NT2/D1 (cell line): ENCODE results near the gene COL20A1.
"Not testable (repeated sequence)": the region's sequence is repeated elsewhere in the genome, so short reads cannot be mapped to it uniquely, and the experiment has no call there.

Experiments
- DNase-seq: peaks from one replicate; pipeline ENCODE4 v3.0.0-alpha.2; 2011; ENCODE audit warnings: low read depth, low spot score
- H3K27me3 ChIP-seq: 2 replicates; pipeline ENCODE4 v1.6.0; 2011; ENCODE audit warnings: mild to moderate bottlenecking; ENCODE audit not compliant: insufficient read length, insufficient read depth
- H3K36me3 ChIP-seq: 2 replicates; pipeline ENCODE4 v1.6.1; 2011; ENCODE audit warnings: mild to moderate bottlenecking, low read length, mixed read lengths; ENCODE audit not compliant: insufficient read depth, insufficient read length
- H3K4me1 ChIP-seq: 2 replicates; pipeline ENCODE4 v1.5.1; 2011; ENCODE audit not compliant: insufficient read depth, insufficient read length
- H3K4me3 ChIP-seq: 2 replicates; pipeline ENCODE4 v1.5.1; 2011; ENCODE audit warnings: low read depth; ENCODE audit not compliant: insufficient read length
- H3K9ac ChIP-seq: 2 replicates; pipeline ENCODE4 v1.6.0; 2011; ENCODE audit warnings: low read depth; ENCODE audit not compliant: insufficient read length
- H3K9me3 ChIP-seq: 2 replicates; pipeline ENCODE4 v1.5.1; 2011; ENCODE audit warnings: mild to moderate bottlenecking, low read length; ENCODE audit not compliant: insufficient read depth
- SUZ12 ChIP-seq: IDR thresholded peaks from 2 replicates; pipeline ENCODE4 v1.6.1; 2011; ENCODE audit not compliant: insufficient read length, insufficient read depth; ENCODE audit errors: extremely low read depth
- YY1 ChIP-seq: IDR thresholded peaks from 2 replicates; pipeline ENCODE4 v1.6.1; 2011; ENCODE audit not compliant: insufficient read length, insufficient read depth
- ZNF274 ChIP-seq: IDR thresholded peaks from 2 replicates; pipeline ENCODE4 v1.6.1; 2011; ENCODE audit warnings: mild to moderate bottlenecking, low read depth, low read length

COL20A1 gene

DNA sequence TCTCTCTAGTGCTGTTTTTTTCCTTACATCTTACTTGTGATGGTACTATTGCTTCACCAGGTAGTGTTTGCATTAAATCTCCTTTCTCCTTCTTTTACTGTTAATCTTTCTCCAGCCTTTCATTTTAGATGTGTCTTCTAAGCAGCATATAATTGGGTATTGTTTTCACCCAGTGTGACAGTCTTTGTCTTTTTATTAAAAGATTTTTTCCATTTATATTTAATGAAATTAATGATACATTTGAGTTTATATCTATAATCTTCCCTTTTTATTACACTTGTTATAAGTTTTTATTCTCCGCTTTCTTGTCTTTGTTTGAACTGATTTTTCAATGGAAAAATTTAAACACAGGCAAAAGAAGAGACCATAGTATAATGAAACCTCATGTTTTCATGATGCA lies 8.7 kb downstream of the COL20A1 start:
- Histone ChIP-seq H3K36me3 (peaks cover 3% of the 10 kb centered on the region), H3K9ac (no peak overlapping the region), H3K27me3 (no peaks in the 10 kb centered on the region), H3K4me1 (peaks cover 8% of the 10 kb centered on the region), H3K9me3 (no peaks in the 10 kb centered on the region), H3K4me3 (no peak overlapping the region)
- TF ChIP-seq SUZ12 (no peak), ZNF274 (no peak), YY1 (no peak)
- no peak for DNase-seq

GRCh38 chr20:63303095-63303666 lies 10.2 kb downstream of the COL20A1 start:
- H3K36me3 ChIP-seq: peaks cover 3% of the 10 kb centered on the region
- no peak for TF ChIP-seq YY1
- DNase-seq: no peak
- H3K9me3 ChIP-seq: no peaks in the 10 kb centered on the region
- no peak overlapping the region for H3K9ac ChIP-seq
- no peak overlapping the region for H3K4me3 ChIP-seq
- H3K27me3 ChIP-seq: no peaks in the 10 kb centered on the region
- H3K4me1 ChIP-seq: peaks cover 2% of the 10 kb centered on the region

DNA sequence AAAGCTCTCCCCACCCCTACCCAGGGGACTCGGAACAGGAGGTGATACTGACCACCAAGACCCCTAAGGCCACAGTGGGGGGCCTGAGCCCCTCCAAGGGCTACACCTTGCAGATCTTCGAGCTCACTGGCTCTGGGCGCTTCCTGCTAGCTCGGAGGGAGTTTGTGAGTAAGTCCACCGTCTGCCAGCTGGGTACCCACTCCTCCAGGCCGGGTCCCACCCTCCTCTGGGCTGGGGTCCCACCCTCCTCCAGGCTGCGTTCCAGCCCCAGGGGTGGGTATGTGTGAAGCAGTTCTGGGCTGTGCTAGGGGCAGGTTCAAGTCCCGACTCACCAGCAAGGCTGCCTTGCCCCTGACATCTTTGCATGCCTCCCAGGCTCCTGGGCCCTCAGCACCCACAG lies 12.4 kb downstream of the COL20A1 start:
- TF ChIP-seq SUZ12: no peak
- H3K4me3 ChIP-seq: no peak overlapping the region
- no peaks in the 10 kb centered on the region for H3K9me3 ChIP-seq
- H3K4me1 ChIP-seq: peaks cover 11% of the 10 kb centered on the region
- DNase-seq: no peak
- no peak overlapping the region for H3K9ac ChIP-seq
- no peaks in the 10 kb centered on the region for H3K27me3 ChIP-seq
- peaks cover 3% of the 10 kb centered on the region for H3K36me3 ChIP-seq

- not testable (repeated sequence) for H3K4me3 ChIP-seq, H3K9ac ChIP-seq, H3K9me3 ChIP-seq, H3K27me3 ChIP-seq, DNase-seq, H3K36me3 ChIP-seq
- peaks cover 11% of the 10 kb centered on the region for H3K4me1 ChIP-seq
Measured at GRCh38 chr20:63305933-63306672, 13.1 kb downstream of the COL20A1 start.

GRCh38 chr20:63306673-63307537 lies 13.9 kb downstream of the COL20A1 start:
- Histone ChIP-seq H3K36me3 (peaks cover 3% of the 10 kb centered on the region), H3K9ac (no peak overlapping the region), H3K4me1 (peaks cover 11% of the 10 kb centered on the region), H3K27me3 (no peaks in the 10 kb centered on the region), H3K9me3 (no peaks in the 10 kb centered on the region), H3K4me3 (no peak overlapping the region)
- no peak for DNase-seq
- no peak for TF ChIP-seq ZNF274
- no peak for TF ChIP-seq SUZ12
- no peak for TF ChIP-seq YY1

GRCh38 chr20:63307538-63308217 lies 14.7 kb downstream of the COL20A1 start:
- peaks cover 3% of the 10 kb centered on the region for H3K36me3 ChIP-seq
- no peaks in the 10 kb centered on the region for H3K27me3 ChIP-seq
- DNase-seq: no peak
- no peaks in the 10 kb centered on the region for H3K9me3 ChIP-seq
- peaks cover 11% of the 10 kb centered on the region for H3K4me1 ChIP-seq
- H3K4me3 ChIP-seq: no peak overlapping the region
- TF ChIP-seq ZNF274 (no peak), SUZ12 (no peak), YY1 (no peak)
- H3K9ac ChIP-seq: no peak overlapping the region

DNA sequence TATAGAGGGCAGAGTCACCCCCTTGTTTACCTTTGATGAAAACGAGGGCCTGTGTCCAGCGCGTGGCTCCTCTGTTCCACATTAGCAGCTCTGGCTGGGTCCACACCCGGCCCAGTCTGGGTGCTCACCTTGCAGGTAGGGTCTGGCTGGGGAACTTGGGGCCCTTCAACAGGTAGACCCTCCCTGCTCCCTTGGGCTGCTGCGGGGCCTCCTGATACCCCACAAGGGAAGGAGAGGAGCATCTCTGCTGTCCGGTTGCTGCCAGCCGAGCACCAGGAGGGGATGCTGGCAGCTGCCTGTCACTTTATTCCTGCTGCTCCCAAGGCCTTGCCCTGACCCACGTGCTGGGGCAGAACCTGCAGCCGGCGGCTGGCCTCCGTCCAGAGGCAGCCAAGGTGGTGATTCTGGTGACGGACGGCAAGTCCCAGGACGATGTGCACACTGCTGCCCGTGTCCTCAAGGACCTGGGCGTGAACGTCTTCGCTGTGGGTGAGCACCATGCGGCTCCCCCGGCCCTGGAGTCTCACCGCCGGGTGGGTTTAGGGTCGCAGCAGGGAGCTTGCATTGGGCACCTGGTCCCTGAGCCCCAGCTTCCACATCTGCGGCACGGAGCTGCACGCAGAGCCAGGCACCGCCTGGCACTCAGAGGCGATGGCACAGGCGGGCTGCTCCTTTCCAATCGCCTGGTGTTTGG lies 15.4 kb downstream of the COL20A1 start:
- no peak overlapping the region for H3K4me3 ChIP-seq
- H3K4me1 ChIP-seq: peaks cover 11% of the 10 kb centered on the region
- H3K9ac ChIP-seq: no peak overlapping the region
- DNase-seq: no peak
- peaks cover 3% of the 10 kb centered on the region for H3K36me3 ChIP-seq
- no peak for TF ChIP-seq SUZ12
- no peaks in the 10 kb centered on the region for H3K9me3 ChIP-seq
- H3K27me3 ChIP-seq: no peaks in the 10 kb centered on the region
